Right lobe of liver (tissue), 4 donors: Measurements from ENCODE around the gene CLDN5.

Experiments used
- POLR2A ChIP-seq: fragments of 450-650 bp; IDR thresholded peaks from one replicate; pipeline ENCODE4 v1.6.1; 2017; ENCODE audit warnings: antibody characterized with exemption, mild to moderate bottlenecking
- TF ChIP-seq, protein P1 (sequence below), 4 donors: fragments of 200-600 bp in 3 of 4; fragments of 450-650 bp in 1 of 4; IDR thresholded peaks; one replicate each; pipeline versions ENCODE4 v1.5.1 to v1.8.0; 2016 to 2022; ENCODE audit warnings: antibody characterized with exemption in 4 of 4, mild to moderate bottlenecking in 2 of 4
- donor health status: DM: no; HTN: no; CAD: no.
- donor health status: DM: no; HTN: no; CAD: no.
- donor health status: DM: no; HTN: yes; CAD: no.

DNA sequence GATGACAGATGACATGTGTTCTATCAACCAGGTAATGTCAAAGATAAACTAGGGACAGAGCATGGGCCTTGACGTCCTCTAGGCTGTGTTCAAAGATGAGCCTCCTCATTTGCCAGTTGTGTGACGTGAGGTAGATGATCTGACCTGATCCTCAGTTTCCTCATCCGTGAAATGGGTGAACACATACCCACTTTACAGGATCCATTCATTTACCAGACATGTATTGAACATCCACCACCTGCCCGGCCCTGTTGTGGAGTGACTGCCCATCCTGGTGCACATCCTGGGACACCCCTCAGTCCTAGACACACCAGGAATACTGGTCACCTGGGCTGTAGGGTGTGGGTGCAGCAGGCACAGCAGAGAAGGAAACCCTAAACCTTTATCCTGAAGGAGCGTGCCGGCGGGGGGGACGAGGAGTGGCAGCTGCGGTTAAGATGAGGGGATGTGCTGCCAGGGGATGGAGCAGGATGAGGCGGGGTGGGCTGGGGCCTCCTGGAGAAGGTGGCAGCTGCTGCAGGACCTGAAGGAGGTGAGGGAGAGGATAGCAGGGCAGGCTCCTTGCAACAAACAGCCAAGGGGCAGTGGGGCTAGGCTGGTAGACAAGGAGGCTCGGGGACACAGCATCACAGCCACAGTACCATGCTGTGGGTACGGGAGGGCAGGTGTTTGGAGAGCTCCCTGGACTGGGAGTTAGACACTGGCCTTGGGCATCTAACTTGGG, 8.4 kb downstream of the CLDN5 start:
- TF ChIP-seq, protein P1, sequence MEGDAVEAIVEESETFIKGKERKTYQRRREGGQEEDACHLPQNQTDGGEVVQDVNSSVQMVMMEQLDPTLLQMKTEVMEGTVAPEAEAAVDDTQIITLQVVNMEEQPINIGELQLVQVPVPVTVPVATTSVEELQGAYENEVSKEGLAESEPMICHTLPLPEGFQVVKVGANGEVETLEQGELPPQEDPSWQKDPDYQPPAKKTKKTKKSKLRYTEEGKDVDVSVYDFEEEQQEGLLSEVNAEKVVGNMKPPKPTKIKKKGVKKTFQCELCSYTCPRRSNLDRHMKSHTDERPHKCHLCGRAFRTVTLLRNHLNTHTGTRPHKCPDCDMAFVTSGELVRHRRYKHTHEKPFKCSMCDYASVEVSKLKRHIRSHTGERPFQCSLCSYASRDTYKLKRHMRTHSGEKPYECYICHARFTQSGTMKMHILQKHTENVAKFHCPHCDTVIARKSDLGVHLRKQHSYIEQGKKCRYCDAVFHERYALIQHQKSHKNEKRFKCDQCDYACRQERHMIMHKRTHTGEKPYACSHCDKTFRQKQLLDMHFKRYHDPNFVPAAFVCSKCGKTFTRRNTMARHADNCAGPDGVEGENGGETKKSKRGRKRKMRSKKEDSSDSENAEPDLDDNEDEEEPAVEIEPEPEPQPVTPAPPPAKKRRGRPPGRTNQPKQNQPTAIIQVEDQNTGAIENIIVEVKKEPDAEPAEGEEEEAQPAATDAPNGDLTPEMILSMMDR (IDR thresholded peaks at IDR 0.05) = no peak
- TF ChIP-seq POLR2A = no peak
